CD4-positive, CD25-positive, alpha-beta regulatory T cell (primary cell): ENCODE results near the gene FRMD4B. TPM values are rescaled to one million over a fixed set of nuclear protein-coding genes. Genes with fewer than 3 reads are reported as not detected.
A peak's percentile ranks its signal among the peaks of the same experiment; 100 is the strongest.

Source experiments
- ATAC-seq, 2 donors: fragments of 150-1000 bp; cut with Tn5 transposase; one replicate each; pipeline ENCODE4 v1.10.0; 2021; ENCODE audit warnings: low read depth in 2 of 2, moderate number of reproducible peaks in 2 of 2, moderate library complexity in 1 of 2
- DNase-seq, 3 donors: peaks; one replicate each; pipeline versions ENCODE4 v3.0.0 to v3.0.0-alpha.2; 2012 to 2022; ENCODE audit warnings: mixed read lengths in 1 of 3
- H3K27ac ChIP-seq: one replicate; pipeline ENCODE4 v1.7.0; 2013; ENCODE audit warnings: mild to moderate bottlenecking, low read length; ENCODE audit not compliant: insufficient read depth, poor library complexity, severe bottlenecking
- H3K27me3 ChIP-seq: one replicate; pipeline ENCODE4 v1.7.0; 2013; ENCODE audit warnings: low read length; ENCODE audit not compliant: control insufficient read depth, insufficient read depth
- H3K36me3 ChIP-seq: one replicate; pipeline ENCODE4 v1.7.0; 2013; ENCODE audit warnings: mild to moderate bottlenecking, low read length, moderate library complexity; ENCODE audit not compliant: control insufficient read depth, insufficient read depth
- H3K4me1 ChIP-seq: 2 replicates; pipeline ENCODE4 v1.7.0; 2013; ENCODE audit warnings: mild to moderate bottlenecking, low read length; ENCODE audit not compliant: insufficient read depth, control insufficient read depth, poor library complexity, severe bottlenecking
- H3K4me3 ChIP-seq: one replicate; pipeline ENCODE4 v1.7.0; 2013; ENCODE audit warnings: low read depth, mild to moderate bottlenecking, low read length, moderate library complexity
- H3K9me3 ChIP-seq, 2 experiments: 1 replicate in 1 of 2; 2 replicates in 1 of 2; pipeline ENCODE4 v1.7.0; 2013; ENCODE audit warnings: low read length in 2 of 2, mild to moderate bottlenecking in 1 of 2, moderate library complexity in 1 of 2; ENCODE audit not compliant: control insufficient read depth in 2 of 2
- H3K27ac Mint-ChIP-seq, 3 donors: one replicate each; pipeline ENCODE4 v1.8.0; 2020 to 2022; ENCODE audit warnings: mild to moderate bottlenecking in 3 of 3, mixed read lengths in 3 of 3, moderate library complexity in 2 of 3
- H3K27me3 Mint-ChIP-seq: one replicate; pipeline ENCODE4 v1.8.0; 2022; ENCODE audit warnings: mild to moderate bottlenecking, mixed read lengths
- H3K36me3 Mint-ChIP-seq: one replicate; pipeline ENCODE4 v1.8.0; 2020; ENCODE audit warnings: mixed read lengths
- H3K4me1 Mint-ChIP-seq, 4 donors: one replicate each; pipeline ENCODE4 v1.8.0; 2020 to 2022; ENCODE audit warnings: mixed read lengths in 4 of 4, mild to moderate bottlenecking in 1 of 4
- H3K4me3 Mint-ChIP-seq, 4 donors: one replicate each; pipeline ENCODE4 v1.8.0; 2020 to 2022; ENCODE audit warnings: mild to moderate bottlenecking in 4 of 4, mixed read lengths in 4 of 4, moderate library complexity in 3 of 4
- H3K9me3 Mint-ChIP-seq, 7 donors: one replicate each; pipeline ENCODE4 v1.8.0; 2020 to 2022; ENCODE audit warnings: mixed read lengths in 7 of 7, mild to moderate bottlenecking in 3 of 7, moderate library complexity in 2 of 7
- polyA plus RNA-seq, 4 donors: library from polyadenylated mRNA; unstranded; fragments of 300-500 nt; fragmentation: Illumina TruSeq; gene quantifications; one replicate each; pipeline ENCODE4 v1.2.3, GENCODE V29; 2021
- total RNA-seq: library from RNA; stranded (reverse); gene quantifications from one replicate; pipeline ENCODE4 v1.2.3, GENCODE V29; 2022

Gene FRMD4B
- total and polyA plus RNA-seq, 5 donors from 2014 or later: 8.6 to 54.7 (median 9.8) TPM

DNA sequence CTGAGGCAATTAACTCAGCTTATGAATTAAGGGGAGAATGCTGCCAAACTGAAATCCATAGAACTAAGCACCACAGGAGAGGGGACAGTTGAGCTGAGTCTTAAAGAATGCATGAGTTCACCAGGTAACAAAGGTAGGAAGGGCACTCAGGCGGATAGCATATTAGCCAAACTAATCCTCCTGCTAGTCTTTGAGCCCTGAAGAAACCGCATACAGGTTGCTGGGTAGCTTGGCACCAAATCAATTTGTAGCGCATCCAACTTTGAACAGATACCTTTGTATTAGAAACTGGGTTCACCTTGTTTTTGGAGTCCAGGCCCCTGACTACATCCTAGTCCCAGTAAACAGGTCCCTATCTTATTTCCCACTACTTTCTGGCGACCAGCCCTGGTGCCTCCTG lies 93.7 kb downstream of the FRMD4B start:
- no peak for DNase-seq
- Histone ChIP-seq H3K36me3 (no peaks in the 10 kb centered on the region), H3K27ac (no peak overlapping the region), H3K4me1 (peaks cover 5% of the 10 kb centered on the region), H3K9me3 (no peaks in the 10 kb centered on the region), H3K27me3 (no peaks in the 10 kb centered on the region), H3K4me3 (no peak overlapping the region)
- peak overlapping the region in 1 of 3 donors; percentile 22 for H3K27ac Mint-ChIP-seq
- peaks cover 0 to 8% (median 4%) of the 10 kb centered on the region in 4 donors for H3K4me1 Mint-ChIP-seq
- H3K36me3 Mint-ChIP-seq: peaks cover 4% of the 10 kb centered on the region
- H3K27me3 Mint-ChIP-seq: no peaks in the 10 kb centered on the region
- H3K4me3 Mint-ChIP-seq: no peak overlapping the region
- no peaks in the 10 kb centered on the region for H3K9me3 Mint-ChIP-seq
- no peak for ATAC-seq

DNA sequence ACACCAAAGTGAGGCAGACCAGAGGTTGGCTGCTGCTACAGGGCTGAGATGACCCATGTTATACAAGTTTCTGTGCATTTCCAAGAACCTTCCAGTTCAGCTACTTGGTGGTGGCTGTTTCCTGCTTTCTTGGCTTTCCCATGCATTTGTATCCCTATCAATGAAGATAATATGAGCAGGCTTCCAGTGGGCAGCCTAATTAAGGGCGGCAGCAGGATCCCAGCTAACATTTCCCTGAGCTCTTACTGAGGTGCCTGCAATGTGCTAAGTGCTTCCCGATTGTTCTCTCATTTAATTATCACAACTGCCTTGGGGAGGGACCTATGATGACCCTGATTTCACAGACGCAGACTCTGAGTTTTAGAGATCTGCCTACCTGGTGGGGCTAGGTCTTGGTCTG lies 95.5 kb downstream of the FRMD4B start:
- DNase-seq: no peak
- Mint-ChIP-seq H3K9me3 (no peaks in the 10 kb centered on the region), H3K27me3 (no peaks in the 10 kb centered on the region), H3K4me1 (peaks cover 0 to 8% (median 4%) of the 10 kb centered on the region in 4 donors), H3K36me3 (peaks cover 4% of the 10 kb centered on the region), H3K4me3 (no peak overlapping the region), H3K27ac (no peak overlapping the region)
- no peak for ATAC-seq
- Histone ChIP-seq H3K27ac (no peak overlapping the region), H3K36me3 (no peaks in the 10 kb centered on the region), H3K4me3 (no peak overlapping the region), H3K4me1 (peaks cover 5% of the 10 kb centered on the region), H3K9me3 (no peaks in the 10 kb centered on the region), H3K27me3 (no peaks in the 10 kb centered on the region)

GRCh38 chr3:69290006-69290405 lies 95.9 kb downstream of the FRMD4B start:
- Histone ChIP-seq H3K4me3 (no peak overlapping the region), H3K27me3 (no peaks in the 10 kb centered on the region), H3K4me1 (peaks cover 5% of the 10 kb centered on the region), H3K27ac (no peak overlapping the region), H3K36me3 (no peaks in the 10 kb centered on the region), H3K9me3 (no peaks in the 10 kb centered on the region)
- Mint-ChIP-seq H3K27me3 (no peaks in the 10 kb centered on the region), H3K27ac (no peak overlapping the region), H3K36me3 (peaks cover 4% of the 10 kb centered on the region), H3K4me3 (no peak overlapping the region), H3K9me3 (no peaks in the 10 kb centered on the region), H3K4me1 (peaks cover 0 to 8% (median 4%) of the 10 kb centered on the region in 4 donors)
- DNase-seq (no peak), ATAC-seq (no peak)

DNA sequence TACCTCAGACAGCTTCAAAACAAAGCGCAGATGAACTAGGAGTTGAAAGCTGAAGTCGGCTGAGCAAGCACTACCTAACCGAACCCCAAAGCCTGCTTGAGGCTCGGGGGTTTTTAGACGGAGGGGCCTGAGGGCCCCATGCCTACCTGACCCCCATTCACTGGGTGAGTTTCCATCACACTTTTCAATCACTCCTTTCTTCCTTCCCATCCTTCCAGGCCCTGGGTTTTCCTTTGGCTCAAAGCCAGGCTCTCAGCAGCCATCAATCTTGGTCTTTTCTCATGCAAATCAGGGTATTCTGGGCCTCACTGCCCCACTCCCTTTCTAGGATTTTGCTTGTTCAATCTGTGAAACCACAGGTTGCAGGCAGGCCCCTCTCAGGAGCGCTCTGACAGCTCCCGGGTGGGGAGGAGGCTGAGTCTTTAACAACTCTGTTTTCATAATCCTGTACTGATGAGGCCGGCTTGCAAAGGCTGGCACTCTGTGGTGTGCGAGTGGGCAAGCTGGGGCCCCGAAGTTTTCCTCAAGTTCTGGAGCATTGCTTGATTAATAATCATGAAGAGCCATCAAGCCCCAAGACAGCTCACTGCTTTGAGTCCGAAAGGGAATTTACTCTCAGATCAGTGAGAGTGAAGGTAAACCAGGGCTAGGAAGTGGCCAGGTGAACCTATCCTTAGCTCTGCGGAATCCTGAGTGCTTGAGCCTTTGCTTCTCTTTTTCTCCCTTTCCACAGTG lies 97.6 kb downstream of the FRMD4B start:
- peak in 1 of 3 donors; percentile 12 for DNase-seq
- H3K36me3 Mint-ChIP-seq: peaks cover 4% of the 10 kb centered on the region
- no peaks in the 10 kb centered on the region for H3K27me3 Mint-ChIP-seq
- no peak overlapping the region for H3K4me3 ChIP-seq
- H3K4me1 ChIP-seq: peaks cover 5% of the 10 kb centered on the region
- H3K27ac Mint-ChIP-seq: no peak overlapping the region
- peaks cover 0 to 8% (median 4%) of the 10 kb centered on the region in 4 donors for H3K4me1 Mint-ChIP-seq
- H3K9me3 Mint-ChIP-seq: no peaks in the 10 kb centered on the region
- no peaks in the 10 kb centered on the region for H3K27me3 ChIP-seq
- H3K4me3 Mint-ChIP-seq: peak overlapping the region in 1 of 4 donors; percentile 32
- H3K9me3 ChIP-seq: no peaks in the 10 kb centered on the region
- H3K36me3 ChIP-seq: no peaks in the 10 kb centered on the region
- no peak for ATAC-seq
- H3K27ac ChIP-seq: no peak overlapping the region

DNA sequence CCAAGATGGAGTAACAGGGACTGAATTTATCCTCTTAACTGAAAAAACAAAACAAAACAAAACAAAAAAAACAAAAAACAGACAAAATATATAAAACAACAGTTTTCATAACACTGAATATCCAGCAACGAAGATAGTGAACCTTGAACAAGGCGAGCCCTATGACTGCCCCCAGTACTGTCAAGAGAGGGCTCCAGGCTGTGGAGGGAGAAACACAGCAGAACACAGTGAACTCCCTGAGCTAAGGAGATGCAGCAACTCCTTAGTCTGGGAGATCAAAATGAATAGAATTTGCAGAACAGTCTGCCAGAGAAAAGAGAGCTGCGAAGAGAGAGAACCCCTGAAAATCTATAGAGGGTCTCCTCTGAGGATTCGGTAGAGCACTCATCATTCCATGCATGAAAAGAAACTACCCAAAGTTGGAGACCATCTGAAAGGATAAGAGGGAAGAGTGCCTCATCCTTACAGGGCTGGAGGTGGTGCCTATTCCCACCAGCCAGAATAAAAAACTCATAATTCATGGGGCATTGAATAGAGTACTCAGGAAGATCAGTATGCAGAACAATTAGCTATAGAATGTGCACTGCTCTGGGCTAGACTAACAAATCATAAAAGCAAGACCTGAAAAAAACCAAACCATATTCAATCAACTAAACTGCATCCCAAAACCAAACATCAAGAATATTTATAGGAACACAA lies 101.8 kb downstream of the FRMD4B start:
- peaks cover 4% of the 10 kb centered on the region for H3K36me3 Mint-ChIP-seq
- H3K27ac Mint-ChIP-seq: no peak overlapping the region
- H3K4me1 ChIP-seq: peaks cover 8% of the 10 kb centered on the region
- H3K27me3 Mint-ChIP-seq: no peaks in the 10 kb centered on the region
- no peak overlapping the region for H3K27ac ChIP-seq
- H3K36me3 ChIP-seq: no peaks in the 10 kb centered on the region
- no peaks in the 10 kb centered on the region for H3K9me3 ChIP-seq
- no peak overlapping the region for H3K4me3 ChIP-seq
- no peaks in the 10 kb centered on the region for H3K9me3 Mint-ChIP-seq
- no peak for DNase-seq
- ATAC-seq: no peak
- no peak overlapping the region for H3K4me3 Mint-ChIP-seq
- H3K4me1 Mint-ChIP-seq: peaks cover 6 to 14% (median 9%) of the 10 kb centered on the region in 4 donors
- no peaks in the 10 kb centered on the region for H3K27me3 ChIP-seq

- Mint-ChIP-seq H3K27ac (no peak overlapping the region), H3K4me1 (peaks cover 6 to 10% (median 8%) of the 10 kb centered on the region in 4 donors), H3K4me3 (no peak overlapping the region), H3K36me3 (no peaks in the 10 kb centered on the region), H3K9me3 (no peaks in the 10 kb centered on the region), H3K27me3 (no peaks in the 10 kb centered on the region)
- Histone ChIP-seq H3K4me3 (no peak overlapping the region), H3K4me1 (peaks cover 4% of the 10 kb centered on the region), H3K36me3 (no peaks in the 10 kb centered on the region), H3K27me3 (no peaks in the 10 kb centered on the region), H3K9me3 (no peaks in the 10 kb centered on the region), H3K27ac (no peak overlapping the region)
- ATAC-seq (no peak), DNase-seq (no peak)
Observed at GRCh38 chr3:69283496-69283895, 102.4 kb downstream of the FRMD4B start.

- Mint-ChIP-seq H3K36me3 (no peaks in the 10 kb centered on the region), H3K9me3 (no peaks in the 10 kb centered on the region), H3K27me3 (no peaks in the 10 kb centered on the region), H3K4me3 (no peak overlapping the region), H3K27ac (peak overlapping the region in 2 of 3 donors; percentile 12 to 47), H3K4me1 (peaks cover 6 to 7% (median 6%) of the 10 kb centered on the region in 4 donors)
- Histone ChIP-seq H3K9me3 (no peaks in the 10 kb centered on the region), H3K4me3 (no peak overlapping the region), H3K36me3 (no peaks in the 10 kb centered on the region), H3K27me3 (no peaks in the 10 kb centered on the region), H3K27ac (no peak overlapping the region), H3K4me1 (peaks cover 3% of the 10 kb centered on the region)
- DNase-seq (peak in 2 of 3 donors; percentile 2 to 54), ATAC-seq (peak in 1 of 2 donors; percentile 52)
Observed at GRCh38 chr3:69282181-69282580, 103.7 kb downstream of the FRMD4B start.
